ENCODE measurements around the gene ELP4.

Gene ELP4

GRCh38 chr11:31780078-31780477 lies 270.5 kb downstream of the ELP4 start:
- DNase-seq (ENCODE audit: low spot score), result no peak

GRCh38 chr11:31780480-31780971 lies 271.0 kb downstream of the ELP4 start:
- no peak for DNase-seq (ENCODE audit: low spot score)

GRCh38 chr11:31782257-31782656 lies 272.7 kb downstream of the ELP4 start:
- DNase-seq (ENCODE audit: low spot score), result no peak

GRCh38 chr11:31783252-31783651 lies 273.7 kb downstream of the ELP4 start:
- DNase-seq (ENCODE audit: low spot score), result no peak

GRCh38 chr11:31784611-31785010 lies 275.0 kb downstream of the ELP4 start:
- DNase-seq (ENCODE audit: low spot score), result no peak

GRCh38 chr11:31786996-31787685 lies 277.6 kb downstream of the ELP4 start:
- no peak for DNase-seq (ENCODE audit: low spot score)

GRCh38 chr11:31788085-31788484 lies 278.5 kb downstream of the ELP4 start:
- no peak for DNase-seq (ENCODE audit: low spot score)

GRCh38 chr11:31790649-31791048 lies 281.1 kb downstream of the ELP4 start:
- no peak for DNase-seq (ENCODE audit: low spot score)

- DNase-seq (ENCODE audit: low spot score), result no peak
Observed at GRCh38 chr11:31792036-31792435, 282.5 kb downstream of the ELP4 start.

- DNase-seq (ENCODE audit: low spot score), result no peak
Observed at GRCh38 chr11:31792456-31792855, 282.9 kb downstream of the ELP4 start.

- no peak for DNase-seq (ENCODE audit: low spot score)
Observed at GRCh38 chr11:31793264-31793663, 283.7 kb downstream of the ELP4 start.

GRCh38 chr11:31794548-31794947 lies 285.0 kb downstream of the ELP4 start:
- no peak for DNase-seq (ENCODE audit: low spot score)

GRCh38 chr11:31795706-31796498 lies 286.3 kb downstream of the ELP4 start:
- no peak for DNase-seq (ENCODE audit: low spot score)

GRCh38 chr11:31796499-31797189 lies 287.1 kb downstream of the ELP4 start:
- DNase-seq (ENCODE audit: low spot score), result no peak

- no peak for DNase-seq (ENCODE audit: low spot score)
Observed at GRCh38 chr11:31797190-31798056, 287.9 kb downstream of the ELP4 start.

- DNase-seq (ENCODE audit: low spot score), result no peak
Observed at GRCh38 chr11:31798057-31798553, 288.5 kb downstream of the ELP4 start.

GRCh38 chr11:31798554-31799434 lies 289.2 kb downstream of the ELP4 start:
- DNase-seq (ENCODE audit: low spot score), result no peak

GRCh38 chr11:31799435-31800397 lies 290.1 kb downstream of the ELP4 start:
- DNase-seq (ENCODE audit: low spot score), result no peak
